ENCODE measurements around the gene ELFN1. TPM values are rescaled to one million over a fixed set of nuclear protein-coding genes. Genes with fewer than 3 reads are reported as not detected.

ELFN1 gene
- total and polyA plus RNA-seq, 9 of the 15 experiments (the other 6 are each of a cell fraction or from before 2014, with no cell fraction given), result 0.04 to 0.64 (median 0.18) TPM; not detected in 2

DNA sequence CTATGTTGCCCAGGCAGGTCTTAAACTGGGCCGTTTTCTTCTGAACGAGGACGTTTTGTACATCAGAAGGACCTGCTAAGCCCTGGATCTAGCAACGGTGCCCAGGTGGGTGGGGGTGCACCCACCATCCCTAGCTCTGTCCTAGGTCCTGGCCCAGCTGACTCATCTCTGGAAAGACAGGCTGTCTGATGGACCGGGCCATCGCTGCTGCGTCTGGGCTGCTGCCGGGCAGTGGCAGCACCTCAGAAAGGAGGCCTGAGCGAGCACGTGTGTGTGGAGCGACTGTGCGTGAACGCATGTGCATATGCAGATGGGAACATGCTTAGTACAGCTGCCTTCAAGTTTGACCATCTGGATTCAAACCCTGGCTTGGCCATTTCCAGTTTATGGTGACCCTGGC is 7.3 kb upstream of the ELFN1 start:
- Histone ChIP-seq H3K9me3 (replicated peaks; ENCODE audit: control insufficient read depth, insufficient read depth, low read depth, low read length) (no peaks in the 10 kb centered on the region), H3K9me1 (ENCODE audit: control insufficient read depth, insufficient read depth, low read length) (no peaks in the 10 kb centered on the region), H3K4me2 (ENCODE audit: insufficient read depth, low read length) (no peak overlapping the region), H2AFZ (ENCODE audit: low read depth, low read length) (no peak overlapping the region), H3K9ac (ENCODE audit: insufficient read depth in 1 of 2, low read depth in 2 of 2, low read length in 2 of 2) (no peak overlapping the region; a peak in 1 of 4 replicates), H3K4me1 (replicated peaks in 1 of 2; ENCODE audit: control insufficient read depth in 2 of 2, insufficient read depth in 2 of 2, low read length in 2 of 2) (peaks cover 0 to 38% of the 10 kb centered on the region in 2 experiments; a peak in 2 of 5 replicates), H3K27me3 (ENCODE audit: control insufficient read depth in 2 of 2, insufficient read depth in 2 of 2, low read length in 2 of 2) (peaks cover 14 to 54% of the 10 kb centered on the region in 2 experiments; a peak in 4 of 5 replicates), H3K4me3 (no peak overlapping the region), H3K27ac (ENCODE audit: extremely low read depth, low read depth, low read length) (no peak overlapping the region), H3K36me3 (ENCODE audit: control insufficient read depth, insufficient read depth, low read length) (no peaks in the 10 kb centered on the region), H3K79me2 (ENCODE audit: control insufficient read depth, insufficient read depth, low read length) (no peaks in the 10 kb centered on the region), H4K20me1 (replicated peaks; ENCODE audit: control insufficient read depth, insufficient read depth, low read length) (no peaks in the 10 kb centered on the region)
- in situ Hi-C loops (cut with MboI), result no loop called here
- no peak for ATAC-seq
- peak in 1 of 4 experiments; percentile 20 for DNase-seq (ENCODE audit: extremely low read depth in 1 of 4, low spot score in 3 of 4)
- FAIRE-seq, result no peak
- no peak for TF ChIP-seq POLR3A (IDR thresholded peaks at IDR 0.05; ENCODE audit: borderline replicate concordance, extremely low read depth, insufficient read depth, insufficient read length)
- TF ChIP-seq REST (IDR thresholded peaks at IDR 0.05; ENCODE audit: borderline replicate concordance), result peak; percentile 54
- TF ChIP-seq REST (CRISPR knock-in tag; IDR thresholded peaks at IDR 0.05; ENCODE audit: low read depth), result no peak
- peak; percentile 51; the same call in 1 of the 2 replicates for TF ChIP-seq ZNF121 (CRISPR knock-in tag; conservative IDR thresholded peaks at IDR 0.05)
- TF ChIP-seq, protein P1, sequence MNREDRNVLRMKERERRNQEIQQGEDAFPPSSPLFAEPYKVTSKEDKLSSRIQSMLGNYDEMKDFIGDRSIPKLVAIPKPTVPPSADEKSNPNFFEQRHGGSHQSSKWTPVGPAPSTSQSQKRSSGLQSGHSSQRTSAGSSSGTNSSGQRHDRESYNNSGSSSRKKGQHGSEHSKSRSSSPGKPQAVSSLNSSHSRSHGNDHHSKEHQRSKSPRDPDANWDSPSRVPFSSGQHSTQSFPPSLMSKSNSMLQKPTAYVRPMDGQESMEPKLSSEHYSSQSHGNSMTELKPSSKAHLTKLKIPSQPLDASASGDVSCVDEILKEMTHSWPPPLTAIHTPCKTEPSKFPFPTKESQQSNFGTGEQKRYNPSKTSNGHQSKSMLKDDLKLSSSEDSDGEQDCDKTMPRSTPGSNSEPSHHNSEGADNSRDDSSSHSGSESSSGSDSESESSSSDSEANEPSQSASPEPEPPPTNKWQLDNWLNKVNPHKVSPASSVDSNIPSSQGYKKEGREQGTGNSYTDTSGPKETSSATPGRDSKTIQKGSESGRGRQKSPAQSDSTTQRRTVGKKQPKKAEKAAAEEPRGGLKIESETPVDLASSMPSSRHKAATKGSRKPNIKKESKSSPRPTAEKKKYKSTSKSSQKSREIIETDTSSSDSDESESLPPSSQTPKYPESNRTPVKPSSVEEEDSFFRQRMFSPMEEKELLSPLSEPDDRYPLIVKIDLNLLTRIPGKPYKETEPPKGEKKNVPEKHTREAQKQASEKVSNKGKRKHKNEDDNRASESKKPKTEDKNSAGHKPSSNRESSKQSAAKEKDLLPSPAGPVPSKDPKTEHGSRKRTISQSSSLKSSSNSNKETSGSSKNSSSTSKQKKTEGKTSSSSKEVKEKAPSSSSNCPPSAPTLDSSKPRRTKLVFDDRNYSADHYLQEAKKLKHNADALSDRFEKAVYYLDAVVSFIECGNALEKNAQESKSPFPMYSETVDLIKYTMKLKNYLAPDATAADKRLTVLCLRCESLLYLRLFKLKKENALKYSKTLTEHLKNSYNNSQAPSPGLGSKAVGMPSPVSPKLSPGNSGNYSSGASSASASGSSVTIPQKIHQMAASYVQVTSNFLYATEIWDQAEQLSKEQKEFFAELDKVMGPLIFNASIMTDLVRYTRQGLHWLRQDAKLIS (CRISPR knock-in tag; IDR thresholded peaks at IDR 0.05), result no peak
- WGBS (ENCODE audit: insufficient coverage, low coverage, missing lambda C conversion rate), result 16% methylated on average over 11 of the region's 13 CpGs
- CTCF ChIA-PET (ENCODE audit: low intra/inter-chr PET ratio), result no interaction called here
- intact Hi-C loops (cut with micrococcal nuclease), result loop anchor here (5.0 to 10.0 kb wide), 2 partner anchors 95 to 682 kb away; no protein-coding TSS in a partner anchor
- POLR2A ChIA-PET, result interaction anchor here (0.6 to 1.4 kb wide), 2 partner anchors 15 to 164 kb away, joined by 4 to 5 read pairs; no protein-coding TSS in a partner anchor
- no TSS peak for BruUV-seq (replicated peaks)
